ENCODE results near the gene PIGH.
"Not testable (repeated sequence)": the region's sequence is repeated elsewhere in the genome, so short reads cannot be mapped to it uniquely, and the experiment has no call there.

DNA sequence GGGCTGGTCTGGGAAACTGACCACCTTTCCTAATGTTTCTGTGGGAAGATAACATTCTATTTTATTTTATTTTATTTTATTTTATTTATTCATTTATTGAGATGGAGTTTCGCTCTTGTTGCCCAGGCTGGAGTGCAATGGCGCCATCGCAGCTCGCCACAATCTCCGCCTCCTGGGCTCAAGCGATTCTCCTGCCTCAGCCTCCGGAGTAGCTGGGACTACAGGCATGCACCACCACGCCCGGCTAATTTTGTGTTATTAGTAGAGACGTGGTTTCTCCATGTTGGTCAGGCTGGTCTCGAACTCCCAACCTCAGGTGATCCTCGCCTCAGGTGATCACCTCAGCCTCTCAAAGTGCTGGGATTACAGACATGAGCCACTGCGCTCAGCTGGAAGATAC, 57.4 kb downstream of the PIGH start:
- not testable (repeated sequence) for TF ChIP-seq EZH2 (IDR thresholded peaks at IDR 0.05; ENCODE audit: low read depth)
- TF ChIP-seq, protein P1, sequence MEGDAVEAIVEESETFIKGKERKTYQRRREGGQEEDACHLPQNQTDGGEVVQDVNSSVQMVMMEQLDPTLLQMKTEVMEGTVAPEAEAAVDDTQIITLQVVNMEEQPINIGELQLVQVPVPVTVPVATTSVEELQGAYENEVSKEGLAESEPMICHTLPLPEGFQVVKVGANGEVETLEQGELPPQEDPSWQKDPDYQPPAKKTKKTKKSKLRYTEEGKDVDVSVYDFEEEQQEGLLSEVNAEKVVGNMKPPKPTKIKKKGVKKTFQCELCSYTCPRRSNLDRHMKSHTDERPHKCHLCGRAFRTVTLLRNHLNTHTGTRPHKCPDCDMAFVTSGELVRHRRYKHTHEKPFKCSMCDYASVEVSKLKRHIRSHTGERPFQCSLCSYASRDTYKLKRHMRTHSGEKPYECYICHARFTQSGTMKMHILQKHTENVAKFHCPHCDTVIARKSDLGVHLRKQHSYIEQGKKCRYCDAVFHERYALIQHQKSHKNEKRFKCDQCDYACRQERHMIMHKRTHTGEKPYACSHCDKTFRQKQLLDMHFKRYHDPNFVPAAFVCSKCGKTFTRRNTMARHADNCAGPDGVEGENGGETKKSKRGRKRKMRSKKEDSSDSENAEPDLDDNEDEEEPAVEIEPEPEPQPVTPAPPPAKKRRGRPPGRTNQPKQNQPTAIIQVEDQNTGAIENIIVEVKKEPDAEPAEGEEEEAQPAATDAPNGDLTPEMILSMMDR (conservative IDR thresholded peaks at IDR 0.05) = not testable (repeated sequence)
